B cell (primary cell): ENCODE results near the gene KISS1.

Source experiments
- CTCF ChIP-seq: fragments of 200-600 bp; IDR thresholded peaks from one replicate; pipeline ENCODE4 v1.8.0; 2022; ENCODE audit warnings: antibody characterized with exemption, mild to moderate bottlenecking
- EZH2 ChIP-seq: IDR thresholded peaks from 2 replicates; pipeline ENCODE4 v1.6.1; 2012; ENCODE audit warnings: borderline replicate concordance, low read depth, mild to moderate bottlenecking, moderate library complexity, low read length; ENCODE audit not compliant: insufficient read depth, poor library complexity, severe bottlenecking

- no peak for TF ChIP-seq CTCF
- TF ChIP-seq EZH2, result no peak
These were observed 16.4 kb upstream of the KISS1 start for GRCh38 chr1:204212715-204213114.
